Activated CD8-positive, alpha-beta T cell treated with anti-CD3 and anti-CD28 coated beads for 36 hours (primary cell): Measurements from ENCODE around the gene PTPRN2. TPM values are rescaled to one million over a fixed set of nuclear protein-coding genes. Genes with fewer than 3 reads are reported as not detected.

Experiments
- ATAC-seq: fragments of 200-7000 bp; cut with Tn5 transposase; one replicate; pipeline ENCODE4 v1.10.0; 2021; ENCODE audit warnings: mild to moderate bottlenecking, moderate library complexity
- CTCF ChIA-PET: fragments of 350-600 bp; sonication (Branson Sonifier 250); formaldehyde crosslinking; loops from one replicate; lab custom pipeline; 2021; ENCODE audit warnings: antibody characterized with exemption; lab: Charles Lee
- POLR2A ChIA-PET: fragments of 350-600 bp; sonication (Branson Sonifier 250); formaldehyde crosslinking; loops from one replicate; lab custom pipeline; 2021; ENCODE audit warnings: antibody characterized with exemption; lab: Charles Lee
- DNase-seq: peaks from one replicate; pipeline ENCODE4 v3.0.0-alpha.2; 2020
- H3K27ac Mint-ChIP-seq: one replicate; pipeline ENCODE4 v1.8.0; 2021; ENCODE audit warnings: mild to moderate bottlenecking, mixed read lengths
- H3K27me3 Mint-ChIP-seq: one replicate; pipeline ENCODE4 v1.8.0; 2021; ENCODE audit warnings: mixed read lengths
- H3K36me3 Mint-ChIP-seq: one replicate; pipeline ENCODE4 v1.8.0; 2021; ENCODE audit warnings: low read depth, mixed read lengths
- H3K4me1 Mint-ChIP-seq: one replicate; pipeline ENCODE4 v1.8.0; 2021; ENCODE audit warnings: low read depth, mixed read lengths
- H3K4me3 Mint-ChIP-seq: one replicate; pipeline ENCODE4 v1.8.0; 2021; ENCODE audit warnings: mild to moderate bottlenecking, moderate library complexity, mixed read lengths
- H3K9me3 Mint-ChIP-seq: one replicate; pipeline ENCODE4 v1.8.0; 2021; ENCODE audit warnings: mixed read lengths
- intact Hi-C: fragments of 100-400 bp; cut with micrococcal nuclease; formaldehyde crosslinking; loops from one replicate; pipeline ENCODE4 v1.10.0; 2022
- total RNA-seq, 2 experiments: library from RNA; stranded (reverse); gene quantifications; one replicate each; pipeline ENCODE4 v1.2.3, GENCODE V29; 2021
- TF ChIP-seq, protein P1 (sequence below): fragments of 200-600 bp; IDR thresholded peaks from one replicate; pipeline ENCODE4 v1.8.0; 2022; ENCODE audit warnings: antibody characterized with exemption, mild to moderate bottlenecking

The PTPRN2 gene
- total RNA-seq, 2 experiments from 2014 or later, result 0.49 to 0.65 TPM

DNA sequence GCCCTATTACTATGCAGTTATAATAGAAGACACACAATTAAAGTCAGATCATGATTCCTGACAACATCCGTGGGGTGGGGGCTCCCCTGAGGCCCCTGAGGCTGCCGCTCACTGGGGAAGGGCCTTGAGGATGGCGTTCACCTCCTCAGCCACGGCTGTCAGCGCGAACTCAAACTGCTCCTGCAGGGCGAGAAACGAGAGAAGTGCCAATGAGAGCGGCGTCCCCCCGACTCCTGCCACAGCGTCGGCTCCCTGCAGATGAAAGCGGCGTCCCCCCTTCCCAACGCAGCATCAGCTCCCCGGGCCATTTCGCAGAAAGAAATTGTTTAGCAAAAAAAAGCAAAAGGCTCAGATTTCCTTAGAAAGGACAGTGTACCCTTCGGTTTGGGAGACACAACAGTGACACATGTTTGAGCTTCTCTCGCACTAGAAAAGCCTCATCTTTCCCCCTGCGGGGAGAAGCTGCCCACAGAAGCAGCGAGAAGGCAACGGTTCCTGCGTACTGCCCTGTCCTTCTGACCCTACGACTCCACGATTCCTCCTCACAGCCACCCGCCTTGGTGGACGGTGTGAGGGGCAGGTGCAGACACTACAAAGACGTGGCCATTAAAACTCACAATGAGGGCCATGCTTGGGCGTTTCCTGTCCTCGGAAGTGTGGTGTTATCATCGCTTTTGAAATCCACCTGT, 1046.9 kb downstream of the PTPRN2 start:
- ChIA-PET CTCF (no interaction called here), POLR2A (no interaction called here)
- intact Hi-C loops, result no loop called here
- TF ChIP-seq, protein P1, sequence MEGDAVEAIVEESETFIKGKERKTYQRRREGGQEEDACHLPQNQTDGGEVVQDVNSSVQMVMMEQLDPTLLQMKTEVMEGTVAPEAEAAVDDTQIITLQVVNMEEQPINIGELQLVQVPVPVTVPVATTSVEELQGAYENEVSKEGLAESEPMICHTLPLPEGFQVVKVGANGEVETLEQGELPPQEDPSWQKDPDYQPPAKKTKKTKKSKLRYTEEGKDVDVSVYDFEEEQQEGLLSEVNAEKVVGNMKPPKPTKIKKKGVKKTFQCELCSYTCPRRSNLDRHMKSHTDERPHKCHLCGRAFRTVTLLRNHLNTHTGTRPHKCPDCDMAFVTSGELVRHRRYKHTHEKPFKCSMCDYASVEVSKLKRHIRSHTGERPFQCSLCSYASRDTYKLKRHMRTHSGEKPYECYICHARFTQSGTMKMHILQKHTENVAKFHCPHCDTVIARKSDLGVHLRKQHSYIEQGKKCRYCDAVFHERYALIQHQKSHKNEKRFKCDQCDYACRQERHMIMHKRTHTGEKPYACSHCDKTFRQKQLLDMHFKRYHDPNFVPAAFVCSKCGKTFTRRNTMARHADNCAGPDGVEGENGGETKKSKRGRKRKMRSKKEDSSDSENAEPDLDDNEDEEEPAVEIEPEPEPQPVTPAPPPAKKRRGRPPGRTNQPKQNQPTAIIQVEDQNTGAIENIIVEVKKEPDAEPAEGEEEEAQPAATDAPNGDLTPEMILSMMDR, result no peak
- ATAC-seq (no peak), DNase-seq (no peak)
- Mint-ChIP-seq H3K4me3 (no peak overlapping the region), H3K9me3 (no peaks in the 10 kb centered on the region), H3K4me1 (no peaks in the 10 kb centered on the region), H3K27ac (no peak overlapping the region), H3K27me3 (no peaks in the 10 kb centered on the region), H3K36me3 (no peaks in the 10 kb centered on the region)

DNA sequence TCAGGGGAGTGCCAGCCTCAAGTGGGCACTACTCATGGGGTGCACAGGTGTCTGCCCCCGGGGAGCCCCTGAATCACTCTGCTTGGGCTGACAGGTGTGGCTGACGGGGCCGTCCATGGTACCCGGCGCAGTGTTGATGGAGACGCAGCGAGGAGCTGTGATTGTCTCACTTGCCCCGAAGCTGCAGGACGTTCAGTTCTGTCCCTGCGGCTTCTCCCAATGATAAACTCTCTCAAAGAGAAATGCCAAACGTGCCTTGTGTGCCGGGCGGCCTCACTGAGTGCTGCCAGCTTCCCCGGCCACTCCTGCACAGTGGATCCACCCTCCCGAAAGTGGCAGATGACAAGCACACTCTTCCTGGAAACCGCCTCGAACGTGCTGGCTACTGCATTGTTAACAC, 1047.6 kb downstream of the PTPRN2 start:
- ChIA-PET CTCF (no interaction called here), POLR2A (no interaction called here)
- no peak for DNase-seq
- Mint-ChIP-seq H3K9me3 (no peaks in the 10 kb centered on the region), H3K27me3 (no peaks in the 10 kb centered on the region), H3K36me3 (no peaks in the 10 kb centered on the region), H3K27ac (no peak overlapping the region), H3K4me1 (no peaks in the 10 kb centered on the region), H3K4me3 (no peak overlapping the region)
- no peak for ATAC-seq
- intact Hi-C loops, result no loop called here
- TF ChIP-seq, protein P1, result no peak

DNA sequence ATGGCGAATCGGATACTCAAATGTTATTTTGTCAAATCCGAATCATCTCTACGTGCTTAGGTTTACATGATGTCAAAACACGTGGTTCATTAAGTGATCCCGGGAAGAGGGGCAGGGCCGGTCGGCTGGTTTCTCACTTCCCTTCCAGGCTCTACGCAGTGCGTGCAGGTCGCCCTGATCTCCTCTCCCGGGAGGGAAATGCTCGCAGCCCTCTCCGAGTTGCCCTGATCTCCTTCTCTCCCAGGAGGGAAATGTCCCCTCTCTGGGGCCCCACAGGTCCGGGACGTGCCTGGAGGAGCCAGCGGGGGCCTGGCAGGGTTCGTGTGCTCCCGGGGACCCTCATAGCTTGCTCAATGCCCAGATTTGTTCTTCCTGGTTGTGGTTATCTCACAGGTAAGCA, 1048.1 kb downstream of the PTPRN2 start:
- Mint-ChIP-seq H3K4me3 (no peak overlapping the region), H3K4me1 (no peaks in the 10 kb centered on the region), H3K27me3 (no peaks in the 10 kb centered on the region), H3K9me3 (no peaks in the 10 kb centered on the region), H3K36me3 (no peaks in the 10 kb centered on the region), H3K27ac (no peak overlapping the region)
- DNase-seq (no peak), ATAC-seq (no peak)
- POLR2A ChIA-PET, result no interaction called here
- TF ChIP-seq, protein P1, result no peak
- CTCF ChIA-PET, result no interaction called here
- intact Hi-C loops, result no loop called here

DNA sequence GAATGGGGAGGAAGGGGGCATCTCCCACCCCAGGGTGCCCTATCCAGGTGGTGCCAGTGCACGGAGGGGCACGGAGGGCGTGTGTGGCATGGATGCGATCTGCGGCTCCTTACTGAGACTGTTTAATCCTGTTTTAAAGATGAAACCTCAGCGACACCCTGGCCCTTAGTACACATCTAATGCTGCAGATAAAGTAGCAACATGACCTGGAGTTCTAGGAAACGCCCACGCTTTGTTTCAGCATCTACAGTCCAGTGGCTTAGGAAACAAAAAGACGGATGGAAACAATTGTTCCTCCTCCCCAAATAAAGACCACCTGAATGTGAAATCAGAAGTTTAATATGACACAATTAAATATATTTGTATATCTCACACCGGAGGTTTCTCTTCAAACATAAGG, 1048.9 kb downstream of the PTPRN2 start:
- intact Hi-C loops, result no loop called here
- Mint-ChIP-seq H3K27me3 (no peaks in the 10 kb centered on the region), H3K27ac (no peak overlapping the region), H3K9me3 (no peaks in the 10 kb centered on the region), H3K36me3 (no peaks in the 10 kb centered on the region), H3K4me1 (no peaks in the 10 kb centered on the region), H3K4me3 (no peak overlapping the region)
- ChIA-PET CTCF (no interaction called here), POLR2A (no interaction called here)
- DNase-seq (peak; percentile 17), ATAC-seq (no peak)
- TF ChIP-seq, protein P1, result no peak

DNA sequence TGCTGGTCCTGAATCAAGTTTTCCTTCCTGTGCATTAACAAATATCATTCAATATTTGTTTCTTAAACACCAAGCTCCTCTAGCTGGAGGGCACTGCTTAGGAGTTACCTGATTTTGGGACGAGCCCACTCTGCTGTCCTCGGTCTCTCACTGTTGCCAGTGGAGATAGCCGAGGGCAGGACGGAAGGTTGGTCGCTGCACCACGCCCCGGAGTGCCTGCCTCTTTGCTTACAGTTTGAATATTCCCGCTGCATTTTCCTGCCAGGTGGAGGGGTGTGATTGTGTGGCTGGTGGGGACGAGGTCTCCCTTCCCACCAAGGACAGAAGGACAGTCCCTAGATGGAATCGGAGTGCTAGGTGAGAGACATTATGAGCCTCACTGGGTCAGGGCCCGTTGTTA, 1049.3 kb downstream of the PTPRN2 start:
- TF ChIP-seq, protein P1, result no peak
- H3K9me3 Mint-ChIP-seq, result peaks cover under 1% of the 10 kb centered on the region
- CTCF ChIA-PET, result no interaction called here
- ATAC-seq, result no peak
- intact Hi-C loops, result no loop called here
- H3K4me3 Mint-ChIP-seq, result no peak overlapping the region
- no peaks in the 10 kb centered on the region for H3K27me3 Mint-ChIP-seq
- no peaks in the 10 kb centered on the region for H3K4me1 Mint-ChIP-seq
- DNase-seq, result no peak
- H3K27ac Mint-ChIP-seq, result no peak overlapping the region
- POLR2A ChIA-PET, result no interaction called here
- no peaks in the 10 kb centered on the region for H3K36me3 Mint-ChIP-seq
